NCI-H2227 (cell line): ENCODE measurements around the gene MIPEP.
"Not testable (repeated sequence)": the region's sequence is repeated elsewhere in the genome, so short reads cannot be mapped to it uniquely, and the experiment has no call there.

Experiments used
- DNase-seq: peaks from one replicate; lab custom pipeline; 2025; ENCODE audit not compliant: unreplicated experiment; lab: John Stamatoyannopoulos, UW

MIPEP gene

GRCh38 chr13:23889615-23890607 is 711 bp upstream of the MIPEP start:
- no peak for DNase-seq

- DNase-seq: not testable (repeated sequence)
Measured at GRCh38 chr13:23884361-23884760, 4.8 kb downstream of the MIPEP start.

GRCh38 chr13:23883255-23883654 is 5.9 kb downstream of the MIPEP start:
- no peak for DNase-seq

GRCh38 chr13:23881402-23881800 is 7.8 kb downstream of the MIPEP start:
- not testable (repeated sequence) for DNase-seq

- DNase-seq: not testable (repeated sequence)
Measured at GRCh38 chr13:23880493-23881401, 8.5 kb downstream of the MIPEP start.

- DNase-seq: no peak
Measured at GRCh38 chr13:23877286-23877685, 11.9 kb downstream of the MIPEP start.

- peak; percentile 2 for DNase-seq
Measured at GRCh38 chr13:23876265-23876664, 12.9 kb downstream of the MIPEP start.

- peak; percentile 20 for DNase-seq
Measured at GRCh38 chr13:23871616-23872220, 17.5 kb downstream of the MIPEP start.

GRCh38 chr13:23870356-23871140 is 18.7 kb downstream of the MIPEP start:
- no peak for DNase-seq

- DNase-seq: no peak
Measured at GRCh38 chr13:23868521-23868920, 20.7 kb downstream of the MIPEP start.

GRCh38 chr13:23867027-23867491 is 22.1 kb downstream of the MIPEP start:
- peak; percentile 1 for DNase-seq

- DNase-seq: no peak
Measured at GRCh38 chr13:23866420-23867026, 22.7 kb downstream of the MIPEP start.

GRCh38 chr13:23865906-23866305 is 23.3 kb downstream of the MIPEP start:
- DNase-seq: no peak

GRCh38 chr13:23865026-23865425 is 24.2 kb downstream of the MIPEP start:
- no peak for DNase-seq

- DNase-seq: no peak
Measured at GRCh38 chr13:23861310-23861709, 27.9 kb downstream of the MIPEP start.

- no peak for DNase-seq
Measured at GRCh38 chr13:23859904-23860303, 29.3 kb downstream of the MIPEP start.

- no peak for DNase-seq
Measured at GRCh38 chr13:23859455-23859854, 29.7 kb downstream of the MIPEP start.

- no peak for DNase-seq
Measured at GRCh38 chr13:23858546-23858945, 30.7 kb downstream of the MIPEP start.

GRCh38 chr13:23856008-23856750 is 33.0 kb downstream of the MIPEP start:
- DNase-seq: no peak
